Measurements from ENCODE around the gene SOWAHB.

Gene SOWAHB

GRCh38 chr4:76897536-76898384, at the start of gene SOWAHB:
TSS of gene SOWAHB (minus strand) at chr4:76898144. CDS start at chr4:76897849, 295 bp downstream.
- DNase-seq (ENCODE audit: low spot score) = peak; percentile 19

GRCh38 chr4:76947369-76947768, 49.4 kb upstream of the SOWAHB start:
- no peak for DNase-seq (ENCODE audit: low spot score)

GRCh38 chr4:76943790-76944189, 45.8 kb upstream of the SOWAHB start:
- no peak for DNase-seq (ENCODE audit: low spot score)

GRCh38 chr4:76943129-76943620, 45.2 kb upstream of the SOWAHB start:
- no peak for DNase-seq (ENCODE audit: low spot score)

GRCh38 chr4:76939184-76939583, 41.2 kb upstream of the SOWAHB start:
- no peak for DNase-seq (ENCODE audit: low spot score)

GRCh38 chr4:76931576-76932276, 33.8 kb upstream of the SOWAHB start:
- DNase-seq (ENCODE audit: low spot score) = no peak

GRCh38 chr4:76931087-76931486, 33.1 kb upstream of the SOWAHB start:
- DNase-seq (ENCODE audit: low spot score) = no peak

GRCh38 chr4:76930685-76931084, 32.7 kb upstream of the SOWAHB start:
- no peak for DNase-seq (ENCODE audit: low spot score)

GRCh38 chr4:76926841-76927240, 28.9 kb upstream of the SOWAHB start:
- no peak for DNase-seq (ENCODE audit: low spot score)

GRCh38 chr4:76923619-76924357, 25.8 kb upstream of the SOWAHB start:
- no peak for DNase-seq (ENCODE audit: low spot score)

- DNase-seq (ENCODE audit: low spot score) = no peak
Observed at GRCh38 chr4:76920715-76921114, 22.8 kb upstream of the SOWAHB start.

- no peak for DNase-seq (ENCODE audit: low spot score)
Observed at GRCh38 chr4:76909711-76910110, 11.8 kb upstream of the SOWAHB start.

GRCh38 chr4:76905521-76905920, 7.6 kb upstream of the SOWAHB start:
- DNase-seq (ENCODE audit: low spot score) = no peak

GRCh38 chr4:76904646-76905190, 6.8 kb upstream of the SOWAHB start:
- no peak for DNase-seq (ENCODE audit: low spot score)

- DNase-seq (ENCODE audit: low spot score) = no peak
Observed at GRCh38 chr4:76902233-76902890, 4.4 kb upstream of the SOWAHB start.

- no peak for DNase-seq (ENCODE audit: low spot score)
Observed at GRCh38 chr4:76898949-76899645, 1.2 kb upstream of the SOWAHB start.

GRCh38 chr4:76898385-76898692, 395 bp upstream of the SOWAHB start:
- no peak for DNase-seq (ENCODE audit: low spot score)

- no peak for DNase-seq (ENCODE audit: low spot score)
Observed at GRCh38 chr4:76896614-76897535, 1.1 kb downstream of the SOWAHB start.

- DNase-seq (ENCODE audit: low spot score) = no peak
Observed at GRCh38 chr4:76896048-76896447, 1.9 kb downstream of the SOWAHB start.

GRCh38 chr4:76895619-76896018, 2.3 kb downstream of the SOWAHB start:
- DNase-seq (ENCODE audit: low spot score) = no peak

Measured in CD4-positive, alpha-beta T cell treated with Interleukin-6 at 100 ng/mL for 8 hours (primary cell).